HG02870 (cell line): ENCODE data around the gene ATMIN.

Experiments used
- ATAC-seq: cut with Tn5 transposase; IDR thresholded peaks from one replicate; pipeline ENCODE4 v1.9.1; 2021; ENCODE audit warnings: mild to moderate bottlenecking, moderate library complexity; ENCODE audit not compliant: unreplicated experiment

Gene ATMIN

GRCh38 chr16:81035398-81035974 lies at the start of gene ATMIN:
Gene ATMIN, plus strand, starts transcription at chr16:81035842. Its CDS starts 29 bp downstream, at chr16:81035871.
- peak; percentile 78 for ATAC-seq

GRCh38 chr16:80986557-80986956 lies 49.1 kb upstream of the ATMIN start:
- no peak for ATAC-seq

- no peak for ATAC-seq
Measured at GRCh38 chr16:80988756-80989155, 46.9 kb upstream of the ATMIN start.

GRCh38 chr16:80989801-80990200 lies 45.8 kb upstream of the ATMIN start:
- ATAC-seq = no peak

- ATAC-seq = no peak
Measured at GRCh38 chr16:80990577-80990976, 45.1 kb upstream of the ATMIN start.

- no peak for ATAC-seq
Measured at GRCh38 chr16:80990978-80991377, 44.7 kb upstream of the ATMIN start.

GRCh38 chr16:80991792-80992430 lies 43.7 kb upstream of the ATMIN start:
- ATAC-seq = no peak

GRCh38 chr16:80992676-80993293 lies 42.9 kb upstream of the ATMIN start:
- no peak for ATAC-seq

- no peak for ATAC-seq
Measured at GRCh38 chr16:80993307-80993706, 42.3 kb upstream of the ATMIN start.

- ATAC-seq = no peak
Measured at GRCh38 chr16:80993834-80994233, 41.8 kb upstream of the ATMIN start.

GRCh38 chr16:80994451-80994850 lies 41.2 kb upstream of the ATMIN start:
- no peak for ATAC-seq

GRCh38 chr16:80996688-80997138 lies 38.9 kb upstream of the ATMIN start:
- no peak for ATAC-seq

- no peak for ATAC-seq
Measured at GRCh38 chr16:80997139-80997798, 38.4 kb upstream of the ATMIN start.

GRCh38 chr16:80997964-80998620 lies 37.5 kb upstream of the ATMIN start:
- ATAC-seq = no peak

- ATAC-seq = no peak
Measured at GRCh38 chr16:81000873-81001272, 34.8 kb upstream of the ATMIN start.

- ATAC-seq = no peak
Measured at GRCh38 chr16:81001330-81001729, 34.3 kb upstream of the ATMIN start.

- ATAC-seq = no peak
Measured at GRCh38 chr16:81003064-81003463, 32.6 kb upstream of the ATMIN start.

GRCh38 chr16:81003610-81004460 lies 31.8 kb upstream of the ATMIN start:
- ATAC-seq = no peak

GRCh38 chr16:81004646-81005353 lies 30.8 kb upstream of the ATMIN start:
- no peak for ATAC-seq
